ENCODE measurements around the gene KSR1. TPM values are rescaled to one million over a fixed set of nuclear protein-coding genes. Genes with fewer than 3 reads are reported as not detected.
A peak's percentile ranks its signal among the peaks of the same experiment; 100 is the strongest.

The KSR1 gene
- total RNA-seq, 1 donor from 2014 or later, result 122 TPM

DNA sequence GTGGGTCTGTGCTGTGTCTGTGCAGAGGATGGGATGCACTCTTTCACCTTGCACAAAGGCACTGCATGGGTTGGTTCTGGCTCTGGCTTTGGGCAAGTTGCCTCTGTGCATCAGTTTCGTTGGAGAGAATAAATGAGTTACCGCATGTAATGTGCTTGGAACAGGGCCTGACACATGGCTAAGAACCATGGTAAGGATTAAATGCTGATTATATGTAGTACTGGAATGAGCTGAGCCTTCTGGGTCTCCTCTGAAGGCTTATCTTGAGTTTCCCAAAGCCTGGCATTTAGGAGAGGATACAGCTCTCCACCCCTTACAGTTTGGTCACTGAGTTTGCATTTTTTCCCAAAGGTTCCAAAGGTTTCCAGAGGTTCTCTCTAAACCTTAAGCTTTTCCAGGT, 69.1 kb downstream of the KSR1 start:
- DNase-seq (ENCODE audit: low spot score), result no peak
- Mint-ChIP-seq H3K27me3 (ENCODE audit: insufficient read depth) (no peaks in the 10 kb centered on the region), H3K4me3 (no peak overlapping the region), H3K4me1 (ENCODE audit: low read depth) (peaks cover 86% of the 10 kb centered on the region), H3K36me3 (ENCODE audit: low read depth) (peaks cover 11% of the 10 kb centered on the region), H3K9me3 (no peaks in the 10 kb centered on the region), H3K27ac (peak overlapping the region; percentile 49)
- intact Hi-C loops (cut with micrococcal nuclease), result loop anchor here (5.0 kb wide), 1 partner anchor 77 kb away; no protein-coding TSS in a partner anchor

DNA sequence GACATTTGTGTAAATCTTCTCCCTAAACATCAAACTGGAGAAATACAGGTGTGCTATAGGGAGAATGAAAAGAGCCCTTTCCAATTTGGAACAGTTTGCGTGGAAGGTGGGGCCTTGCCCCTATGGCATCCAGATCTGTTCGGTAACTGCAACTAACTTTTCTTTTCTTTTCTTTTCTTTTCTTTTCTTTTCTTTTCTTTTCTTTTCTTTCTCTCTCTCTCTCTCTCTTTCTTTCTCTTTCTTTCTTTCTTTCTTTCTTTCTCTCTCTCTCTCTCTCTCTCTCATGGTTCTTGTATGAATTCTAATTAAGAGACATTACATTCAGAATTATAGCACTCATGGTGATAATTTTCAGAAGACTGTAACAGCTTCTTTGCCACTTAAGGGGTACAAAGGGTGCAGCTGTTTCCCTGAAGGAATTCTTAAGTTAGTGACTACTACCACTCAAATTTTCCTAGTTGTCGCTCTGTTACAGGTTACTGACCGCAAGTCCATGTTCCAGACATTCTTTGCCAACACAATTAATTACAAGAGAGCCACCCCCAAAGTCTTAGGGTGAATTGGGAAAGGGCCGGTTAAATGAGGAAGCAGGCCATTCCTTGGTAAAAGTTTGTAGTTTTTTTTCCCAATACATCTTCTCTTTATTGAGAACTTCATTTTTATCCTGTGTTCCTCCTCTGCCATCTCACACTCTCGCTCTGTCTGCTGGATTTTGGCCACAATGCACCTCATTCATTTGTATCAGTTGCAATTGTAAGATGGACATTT, 69.8 kb downstream of the KSR1 start:
- Mint-ChIP-seq H3K27ac (peak overlapping the region; percentile 76), H3K4me1 (ENCODE audit: low read depth) (peaks cover 89% of the 10 kb centered on the region), H3K27me3 (ENCODE audit: insufficient read depth) (no peaks in the 10 kb centered on the region), H3K36me3 (ENCODE audit: low read depth) (peaks cover 11% of the 10 kb centered on the region), H3K9me3 (no peaks in the 10 kb centered on the region), H3K4me3 (peak overlapping the region; percentile 68)
- DNase-seq (ENCODE audit: low spot score), result no peak
- intact Hi-C loops (cut with micrococcal nuclease), result loop anchor here (1.0 to 5.0 kb wide), 4 partner anchors 53 to 76 kb away; partner anchors contain the start of gene KSR1

DNA sequence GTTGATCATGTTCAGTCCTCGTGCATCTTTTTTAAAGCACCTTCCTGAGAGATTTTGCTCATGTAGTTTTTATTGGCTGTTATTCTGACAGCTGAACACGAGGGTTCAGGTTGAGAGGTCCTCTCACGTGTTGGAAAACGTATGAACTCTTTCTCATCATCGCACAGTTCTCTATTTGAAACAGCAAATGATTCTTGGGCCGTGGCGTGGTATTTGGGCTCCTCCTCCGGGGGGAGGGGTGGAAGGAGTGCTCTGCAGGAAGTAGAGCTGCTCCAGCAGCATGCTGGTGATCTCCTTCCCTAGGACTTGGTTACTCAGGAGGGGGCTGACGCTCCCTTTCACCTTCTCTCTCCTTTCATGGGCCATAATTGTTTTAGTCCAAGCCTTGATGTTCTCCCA, 70.4 kb downstream of the KSR1 start:
- peak; percentile 54 for DNase-seq (ENCODE audit: low spot score)
- H3K4me3 Mint-ChIP-seq, result peak overlapping the region; percentile 68
- intact Hi-C loops (cut with micrococcal nuclease), result loop anchor here (1.0 to 5.0 kb wide), 4 partner anchors 52 to 76 kb away; partner anchors contain the start of gene KSR1
- H3K4me1 Mint-ChIP-seq (ENCODE audit: low read depth), result peaks cover 93% of the 10 kb centered on the region
- H3K27me3 Mint-ChIP-seq (ENCODE audit: insufficient read depth), result no peaks in the 10 kb centered on the region
- H3K36me3 Mint-ChIP-seq (ENCODE audit: low read depth), result peaks cover 11% of the 10 kb centered on the region
- H3K27ac Mint-ChIP-seq, result peak overlapping the region; percentile 76
- no peaks in the 10 kb centered on the region for H3K9me3 Mint-ChIP-seq

DNA sequence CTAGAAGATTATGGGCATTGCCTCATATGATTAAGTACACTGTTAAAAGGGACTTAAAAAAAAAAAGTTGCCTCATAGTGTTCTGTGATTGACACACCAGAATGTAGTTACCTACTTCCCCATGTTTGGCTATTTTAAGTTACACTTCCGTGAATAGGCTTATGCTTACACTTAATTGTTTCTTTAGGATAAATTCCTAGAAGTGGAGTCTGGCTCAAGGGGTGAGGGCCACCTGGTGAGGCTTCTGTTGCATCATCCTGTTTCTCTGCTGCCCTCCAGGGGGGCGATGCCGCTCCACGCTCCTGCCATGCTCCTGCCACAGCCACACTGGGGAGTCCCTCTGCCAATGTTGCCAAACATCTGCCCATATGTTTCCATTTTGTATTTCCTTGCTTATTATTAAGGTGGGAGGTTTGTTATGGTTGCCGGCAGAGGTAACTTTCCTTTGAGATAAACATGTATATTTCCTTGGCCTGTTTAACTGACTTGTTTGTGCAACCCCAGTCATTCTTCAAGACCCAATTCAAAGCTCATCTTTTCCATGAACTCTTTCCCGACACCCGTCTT, 73.1 kb downstream of the KSR1 start:
- peak overlapping the region; percentile 83 for H3K27ac Mint-ChIP-seq
- H3K4me3 Mint-ChIP-seq, result peak overlapping the region; percentile 20
- intact Hi-C loops (cut with micrococcal nuclease), result loop anchor here (1.0 to 5.0 kb wide), 2 partner anchors 15 to 73 kb away; no protein-coding TSS in a partner anchor
- H3K4me1 Mint-ChIP-seq (ENCODE audit: low read depth), result peaks cover 87% of the 10 kb centered on the region
- no peaks in the 10 kb centered on the region for H3K27me3 Mint-ChIP-seq (ENCODE audit: insufficient read depth)
- peaks cover 6% of the 10 kb centered on the region for H3K36me3 Mint-ChIP-seq (ENCODE audit: low read depth)
- no peaks in the 10 kb centered on the region for H3K9me3 Mint-ChIP-seq
- no peak for DNase-seq (ENCODE audit: low spot score)

DNA sequence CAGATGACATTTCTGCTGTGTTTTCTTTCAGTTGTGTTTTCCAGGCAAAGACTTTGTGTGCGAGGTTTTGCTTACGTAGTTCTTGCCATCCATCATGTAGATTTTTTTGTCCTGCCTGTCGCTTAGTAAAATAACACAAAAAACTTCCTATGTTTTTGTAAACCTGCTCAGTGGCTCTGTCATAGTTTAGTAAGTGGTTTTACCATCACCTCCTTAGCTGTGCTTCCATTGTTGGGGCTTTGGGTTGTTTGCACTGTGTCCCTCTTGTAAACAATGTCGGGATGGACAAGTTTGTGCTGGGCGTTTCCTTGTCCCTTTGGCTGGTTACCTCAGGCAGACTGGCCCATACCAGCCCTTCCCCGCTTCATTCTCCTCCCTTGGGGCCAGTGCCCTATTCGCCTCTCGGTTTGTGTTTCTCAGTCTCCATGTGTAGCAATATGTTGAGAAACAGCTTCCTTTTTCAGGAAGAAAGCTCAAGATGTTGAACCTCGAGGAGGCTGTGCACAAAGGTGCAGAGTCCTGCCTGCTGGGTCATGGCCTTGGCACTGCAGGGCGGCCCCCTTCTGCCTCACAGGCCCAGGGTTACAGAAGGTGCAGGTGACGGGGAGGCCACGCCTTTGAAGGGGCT, 74.6 kb downstream of the KSR1 start:
- peaks cover 6% of the 10 kb centered on the region for H3K36me3 Mint-ChIP-seq (ENCODE audit: low read depth)
- no peaks in the 10 kb centered on the region for H3K27me3 Mint-ChIP-seq (ENCODE audit: insufficient read depth)
- H3K4me3 Mint-ChIP-seq, result peak overlapping the region; percentile 19
- peaks cover 86% of the 10 kb centered on the region for H3K4me1 Mint-ChIP-seq (ENCODE audit: low read depth)
- no peak for DNase-seq (ENCODE audit: low spot score)
- intact Hi-C loops (cut with micrococcal nuclease), result no loop called here
- H3K9me3 Mint-ChIP-seq, result no peaks in the 10 kb centered on the region
- H3K27ac Mint-ChIP-seq, result peak overlapping the region; percentile 83

DNA sequence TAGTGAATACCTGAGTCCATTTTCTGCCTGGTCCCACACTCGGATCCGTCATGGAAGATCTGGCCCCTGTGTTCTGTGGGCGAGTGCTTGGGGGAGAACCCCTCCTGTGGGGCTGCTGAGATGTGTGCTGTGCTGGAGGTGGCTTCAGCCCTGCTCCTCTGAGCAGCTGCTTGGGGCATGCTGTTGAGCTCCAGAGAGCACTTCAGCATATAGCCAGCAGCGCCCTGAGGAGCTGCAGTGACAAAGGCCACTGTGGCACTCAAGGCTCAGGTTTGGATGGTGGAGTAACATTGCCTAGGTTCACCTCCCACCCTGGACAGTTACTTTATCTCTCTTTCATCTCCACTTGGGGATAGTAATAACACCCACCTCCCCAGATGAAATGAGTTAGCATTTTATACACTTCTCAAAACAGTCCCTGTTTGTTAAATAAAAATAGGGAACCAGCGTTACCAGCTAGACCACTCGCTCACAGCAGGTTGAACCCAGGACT, 75.3 kb downstream of the KSR1 start:
- intact Hi-C loops (cut with micrococcal nuclease), result no loop called here
- Mint-ChIP-seq H3K27ac (peak overlapping the region; percentile 83), H3K4me1 (ENCODE audit: low read depth) (peaks cover 86% of the 10 kb centered on the region), H3K9me3 (no peaks in the 10 kb centered on the region), H3K4me3 (no peak overlapping the region), H3K27me3 (ENCODE audit: insufficient read depth) (no peaks in the 10 kb centered on the region), H3K36me3 (ENCODE audit: low read depth) (peaks cover 6% of the 10 kb centered on the region)
- no peak for DNase-seq (ENCODE audit: low spot score)

DNA sequence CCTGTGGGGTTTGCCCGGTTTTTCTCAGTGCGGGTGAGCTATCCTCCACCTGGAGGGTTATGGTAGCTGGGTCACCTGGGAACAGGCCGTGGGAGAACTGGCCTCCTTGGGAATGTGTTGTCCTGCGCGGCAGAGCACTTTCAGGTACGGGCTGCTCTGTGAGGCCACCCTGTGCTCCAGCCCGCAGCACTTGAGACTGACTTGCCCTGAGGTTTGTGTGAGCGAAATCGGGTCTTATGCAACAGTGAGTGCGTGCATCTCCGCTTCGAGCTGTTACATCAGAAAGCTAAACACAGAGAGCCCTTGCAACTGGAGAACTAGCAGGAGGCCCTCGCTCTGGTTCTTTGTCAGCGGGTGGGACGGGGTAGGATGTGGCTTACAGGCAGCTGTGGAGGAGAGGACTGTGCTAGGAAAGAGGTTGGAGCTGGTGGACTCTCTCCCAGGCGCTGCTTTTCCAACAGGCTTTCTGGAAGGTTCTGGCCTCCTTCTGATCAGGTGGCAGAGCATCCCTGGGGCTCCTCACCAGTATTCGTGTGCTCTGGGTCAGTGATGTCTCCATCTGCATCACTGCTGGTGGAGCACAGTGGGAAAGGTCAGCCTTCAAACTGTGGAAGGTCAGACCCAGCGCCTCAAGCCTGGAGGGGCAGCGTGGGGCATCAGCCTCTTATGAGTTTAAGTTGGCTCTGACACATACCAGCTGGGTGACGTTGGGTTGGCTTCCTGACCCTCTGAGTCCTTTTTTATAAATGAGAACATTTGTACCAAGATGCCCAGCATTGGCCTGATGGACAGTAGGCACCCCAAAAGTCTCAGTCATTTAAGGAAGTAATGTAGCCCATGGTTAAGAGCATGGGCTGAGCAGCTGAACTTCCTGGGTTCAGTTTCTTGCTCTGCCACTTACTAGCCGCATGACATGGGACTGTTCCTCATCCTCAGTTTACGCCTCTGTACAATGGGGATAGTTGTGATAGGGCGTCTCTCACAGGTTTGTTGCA, 76.3 kb downstream of the KSR1 start:
- Mint-ChIP-seq H3K36me3 (ENCODE audit: low read depth) (peaks cover 3% of the 10 kb centered on the region), H3K9me3 (no peaks in the 10 kb centered on the region), H3K27ac (peak overlapping the region; percentile 45), H3K4me3 (no peak overlapping the region), H3K27me3 (ENCODE audit: insufficient read depth) (no peaks in the 10 kb centered on the region), H3K4me1 (ENCODE audit: low read depth) (peaks cover 85% of the 10 kb centered on the region)
- intact Hi-C loops (cut with micrococcal nuclease), result no loop called here
- no peak for DNase-seq (ENCODE audit: low spot score)

DNA sequence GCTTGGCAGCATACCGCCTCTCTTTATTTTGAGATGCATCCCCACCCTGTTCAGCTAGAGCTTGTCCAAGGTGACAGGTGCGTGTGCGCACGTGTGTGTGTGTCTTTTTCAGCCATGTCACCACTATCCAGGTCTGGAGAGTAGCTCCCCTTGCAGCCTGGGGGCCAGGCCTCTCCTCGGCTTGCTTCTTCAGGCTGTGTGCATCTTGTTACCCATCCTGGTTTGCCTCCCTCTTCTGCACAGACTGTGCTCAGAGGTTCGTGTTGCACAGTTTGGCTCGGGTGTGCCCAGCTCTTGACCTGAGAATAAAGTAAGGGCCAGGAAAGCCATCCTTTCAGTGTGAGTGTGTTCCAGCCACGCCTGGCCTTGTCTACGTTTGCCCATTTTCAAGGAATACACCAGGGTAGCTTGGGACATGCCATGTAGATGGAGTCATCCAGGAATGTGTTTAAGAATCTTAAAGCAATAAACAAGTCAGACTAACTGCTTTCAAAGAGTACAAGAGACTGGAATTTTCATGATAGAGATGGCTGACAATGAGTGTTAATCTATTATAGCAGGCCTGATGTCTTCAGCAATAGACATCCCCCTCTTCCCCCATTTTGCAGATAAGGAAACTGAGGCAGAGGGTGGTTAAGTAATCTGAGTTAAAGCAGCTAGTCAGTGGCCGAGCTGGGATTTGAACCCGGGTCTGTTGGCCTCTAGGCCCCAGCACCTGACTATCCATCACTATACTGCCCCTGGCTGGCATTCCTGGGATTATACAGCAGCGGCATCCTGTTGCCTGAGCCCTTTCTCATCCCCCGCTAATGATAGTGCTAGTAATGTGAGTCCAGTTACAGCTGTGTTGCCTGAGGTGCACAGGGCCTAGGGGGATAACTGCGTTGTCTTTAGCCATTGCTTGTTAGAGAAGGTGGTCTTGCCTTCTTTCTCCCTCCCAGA, 77.9 kb downstream of the KSR1 start:
- H3K36me3 Mint-ChIP-seq (ENCODE audit: low read depth), result peaks cover 3% of the 10 kb centered on the region
- no peaks in the 10 kb centered on the region for H3K27me3 Mint-ChIP-seq (ENCODE audit: insufficient read depth)
- H3K9me3 Mint-ChIP-seq, result no peaks in the 10 kb centered on the region
- peaks cover 84% of the 10 kb centered on the region for H3K4me1 Mint-ChIP-seq (ENCODE audit: low read depth)
- no peak for DNase-seq (ENCODE audit: low spot score)
- no peak overlapping the region for H3K4me3 Mint-ChIP-seq
- no peak overlapping the region for H3K27ac Mint-ChIP-seq
- intact Hi-C loops (cut with micrococcal nuclease), result no loop called here

DNA sequence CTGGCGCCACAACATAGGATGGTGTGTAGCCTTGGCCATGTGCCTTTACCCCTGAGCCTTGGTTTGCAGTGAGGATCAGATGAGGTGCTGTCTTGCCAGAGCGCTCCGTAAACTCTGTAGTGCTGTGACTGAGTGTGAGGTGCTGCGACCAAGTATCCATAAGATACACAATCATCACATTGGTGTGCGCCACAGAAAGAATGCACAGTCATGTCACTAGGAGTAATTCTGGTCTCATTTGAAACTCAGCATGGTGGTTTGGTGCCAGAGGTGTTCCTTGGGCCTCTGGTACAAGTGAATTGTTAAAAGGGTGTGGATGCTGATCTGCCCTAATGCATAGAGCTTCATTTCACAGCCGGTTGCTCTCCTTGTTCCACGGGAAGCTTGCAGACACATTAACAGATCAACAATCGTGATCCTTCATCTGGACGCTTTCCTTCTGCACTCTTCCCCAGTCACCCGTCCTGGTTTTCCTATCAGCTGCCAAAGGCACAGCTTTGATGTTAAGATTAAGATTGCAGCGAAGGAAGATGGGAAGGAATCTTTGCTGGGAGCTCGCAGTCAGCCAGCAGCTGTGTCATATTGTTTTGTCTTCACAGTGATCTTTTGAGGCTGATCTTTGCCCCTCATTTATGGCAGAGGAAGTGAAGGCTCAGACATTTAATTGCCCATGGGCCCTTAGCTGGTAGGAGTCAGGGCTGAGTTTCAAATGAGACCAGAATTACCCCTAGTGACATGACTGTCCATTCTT, 79.1 kb downstream of the KSR1 start:
- DNase-seq (ENCODE audit: low spot score), result no peak
- no peak overlapping the region for H3K4me3 Mint-ChIP-seq
- intact Hi-C loops (cut with micrococcal nuclease), result no loop called here
- peaks cover 3% of the 10 kb centered on the region for H3K36me3 Mint-ChIP-seq (ENCODE audit: low read depth)
- no peaks in the 10 kb centered on the region for H3K9me3 Mint-ChIP-seq
- no peaks in the 10 kb centered on the region for H3K27me3 Mint-ChIP-seq (ENCODE audit: insufficient read depth)
- H3K4me1 Mint-ChIP-seq (ENCODE audit: low read depth), result peaks cover 84% of the 10 kb centered on the region
- no peak overlapping the region for H3K27ac Mint-ChIP-seq

DNA sequence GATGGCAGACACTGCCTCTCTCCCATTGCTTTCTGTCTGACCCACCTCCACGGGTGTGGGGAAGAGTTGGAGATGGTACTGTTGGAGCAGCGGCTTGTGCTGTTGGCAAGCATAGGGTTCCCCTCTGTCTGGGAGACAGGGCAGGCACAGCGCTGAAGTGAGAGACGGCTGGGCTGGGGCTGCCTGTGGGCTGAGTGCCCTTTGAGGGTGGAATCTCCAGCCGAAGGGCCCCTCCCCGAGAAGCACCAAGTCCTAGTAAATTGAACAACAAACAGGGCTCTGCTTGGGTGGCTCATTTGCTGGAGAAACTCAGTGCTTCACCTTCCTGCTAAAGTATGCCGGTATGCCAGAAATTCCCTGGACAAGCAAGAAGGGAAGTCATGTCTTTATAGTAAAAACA, 79.7 kb downstream of the KSR1 start:
- Mint-ChIP-seq H3K36me3 (ENCODE audit: low read depth) (peaks cover 5% of the 10 kb centered on the region), H3K27ac (no peak overlapping the region), H3K4me1 (ENCODE audit: low read depth) (peaks cover 84% of the 10 kb centered on the region), H3K9me3 (no peaks in the 10 kb centered on the region), H3K27me3 (ENCODE audit: insufficient read depth) (no peaks in the 10 kb centered on the region), H3K4me3 (no peak overlapping the region)
- intact Hi-C loops (cut with micrococcal nuclease), result no loop called here
- DNase-seq (ENCODE audit: low spot score), result no peak

DNA sequence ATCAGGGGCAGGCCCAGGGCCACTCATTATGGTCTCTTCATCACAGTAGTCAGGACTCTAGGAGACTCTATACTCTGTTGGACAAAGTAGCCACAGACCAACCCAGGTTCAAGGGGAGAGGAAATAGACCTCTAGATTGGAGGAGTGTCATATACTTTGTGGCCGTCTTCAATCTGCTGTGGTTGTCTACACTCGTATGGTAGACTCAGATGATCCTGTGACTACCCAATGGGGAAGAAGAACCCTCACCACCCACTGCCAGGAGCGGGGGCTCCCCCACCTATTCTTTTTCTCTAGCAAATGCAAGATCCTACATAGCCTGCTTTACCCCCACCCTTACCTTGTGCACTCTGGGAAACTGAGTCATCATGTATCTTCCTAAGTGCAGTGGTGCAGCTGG, 80.5 kb downstream of the KSR1 start:
- Mint-ChIP-seq H3K27ac (peak overlapping the region; percentile 16), H3K9me3 (no peaks in the 10 kb centered on the region), H3K27me3 (ENCODE audit: insufficient read depth) (no peaks in the 10 kb centered on the region), H3K36me3 (ENCODE audit: low read depth) (peaks cover 8% of the 10 kb centered on the region), H3K4me3 (no peak overlapping the region), H3K4me1 (ENCODE audit: low read depth) (peaks cover 84% of the 10 kb centered on the region)
- intact Hi-C loops (cut with micrococcal nuclease), result no loop called here
- DNase-seq (ENCODE audit: low spot score), result no peak
